GM18505 (cell line): Measurements from ENCODE around the gene SCAPER.
"Not testable (repeated sequence)": the region's sequence is repeated elsewhere in the genome, so short reads cannot be mapped to it uniquely, and the experiment has no call there.

Source experiments
- ATAC-seq: cut with Tn5 transposase; IDR thresholded peaks from one replicate; pipeline ENCODE4 v1.9.1; 2021; ENCODE audit not compliant: unreplicated experiment
- POLR2A ChIP-seq: IDR thresholded peaks from 4 replicates; pipeline ENCODE4 v1.6.1; 2011; ENCODE audit warnings: borderline replicate concordance; ENCODE audit not compliant: insufficient read depth, insufficient read length; ENCODE audit errors: extremely low read depth

The SCAPER gene

GRCh38 chr15:76898102-76898501 lies 7.0 kb downstream of the SCAPER start:
- no peak for ATAC-seq
- no peak for TF ChIP-seq POLR2A

- no peak for ATAC-seq
- no peak for TF ChIP-seq POLR2A
Observed at GRCh38 chr15:76894174-76894573, 11.0 kb downstream of the SCAPER start.

- ATAC-seq = not testable (repeated sequence)
Observed at GRCh38 chr15:76892836-76893235, 12.3 kb downstream of the SCAPER start.

- ATAC-seq = not testable (repeated sequence)
Observed at GRCh38 chr15:76887280-76888141, 17.6 kb downstream of the SCAPER start.

GRCh38 chr15:76885212-76885611 lies 19.9 kb downstream of the SCAPER start:
- TF ChIP-seq POLR2A = no peak
- no peak for ATAC-seq

- no peak for ATAC-seq
- TF ChIP-seq POLR2A = no peak
Observed at GRCh38 chr15:76875911-76876310, 29.2 kb downstream of the SCAPER start.

- not testable (repeated sequence) for ATAC-seq
Observed at GRCh38 chr15:76873066-76873465, 32.1 kb downstream of the SCAPER start.

- TF ChIP-seq POLR2A = no peak
- no peak for ATAC-seq
Observed at GRCh38 chr15:76871930-76872329, 33.2 kb downstream of the SCAPER start.

- ATAC-seq = no peak
- TF ChIP-seq POLR2A = no peak
Observed at GRCh38 chr15:76868740-76869139, 36.4 kb downstream of the SCAPER start.

- no peak for ATAC-seq
- no peak for TF ChIP-seq POLR2A
Observed at GRCh38 chr15:76866716-76867321, 38.3 kb downstream of the SCAPER start.

- no peak for TF ChIP-seq POLR2A
- no peak for ATAC-seq
Observed at GRCh38 chr15:76866008-76866407, 39.1 kb downstream of the SCAPER start.

- no peak for ATAC-seq
Observed at GRCh38 chr15:76865548-76865991, 39.6 kb downstream of the SCAPER start.

GRCh38 chr15:76864586-76864985 lies 40.6 kb downstream of the SCAPER start:
- TF ChIP-seq POLR2A = no peak
- no peak for ATAC-seq

More at GRCh38 chr15:76865548-76865991, 39.6 kb downstream of the SCAPER start:
- no peak for TF ChIP-seq POLR2A

- no peak for ATAC-seq
- no peak for TF ChIP-seq POLR2A
Observed at GRCh38 chr15:76863693-76864092, 41.4 kb downstream of the SCAPER start.
